Measurements from ENCODE around the gene RBM15B. TPM values are rescaled to one million over a fixed set of nuclear protein-coding genes. Genes with fewer than 3 reads are reported as not detected.

RBM15B gene
- total RNA-seq, 2 experiments from 2014 or later, result 29.1 to 29.2 TPM

- Histone ChIP-seq H3K27me3 (ENCODE audit: control insufficient read depth in 1 of 2, insufficient read depth in 2 of 2, low read length in 2 of 2) (no peaks in the 10 kb centered on the region), H3K36me3 (ENCODE audit: insufficient read depth, low read length) (no peaks in the 10 kb centered on the region), H3K27ac (ENCODE audit: low read depth in 1 of 2, low read length in 2 of 2) (no peak overlapping the region), H3K4me1 (ENCODE audit: insufficient read depth, low read length) (peaks cover 12% of the 10 kb centered on the region), H3K4me3 (ENCODE audit: low read length) (no peak overlapping the region), H3K9me3 (ENCODE audit: control insufficient read depth in 1 of 2, insufficient read depth in 1 of 2, low read length in 2 of 2) (no peaks in the 10 kb centered on the region)
- ATAC-seq (ENCODE audit: poor library complexity) (no peak), DNase-seq (no peak)
- Mint-ChIP-seq H3K4me3 (no peak overlapping the region), H3K4me1 (ENCODE audit: low read depth) (peaks cover 11% of the 10 kb centered on the region), H3K9me3 (no peaks in the 10 kb centered on the region), H3K27me3 (no peaks in the 10 kb centered on the region), H3K27ac (no peak overlapping the region), H3K36me3 (ENCODE audit: low read depth) (no peaks in the 10 kb centered on the region)
- intact Hi-C loops (cut with DNase I, micrococcal nuclease), result no loop called here
- ChIA-PET POLR2A (no interaction called here), CTCF (no interaction called here)
- TF ChIP-seq CTCF (IDR thresholded peaks at IDR 0.05), result no peak
These were observed 15.5 kb upstream of the RBM15B start for GRCh38 chr3:51375571-51375970.

- Histone ChIP-seq H3K27ac (ENCODE audit: low read depth in 1 of 2, low read length in 2 of 2) (no peak overlapping the region), H3K27me3 (ENCODE audit: control insufficient read depth in 1 of 2, insufficient read depth in 2 of 2, low read length in 2 of 2) (no peaks in the 10 kb centered on the region), H3K4me3 (ENCODE audit: low read length) (no peak overlapping the region), H3K9me3 (ENCODE audit: control insufficient read depth in 1 of 2, insufficient read depth in 1 of 2, low read length in 2 of 2) (no peaks in the 10 kb centered on the region), H3K4me1 (ENCODE audit: insufficient read depth, low read length) (peaks cover 12% of the 10 kb centered on the region), H3K36me3 (ENCODE audit: insufficient read depth, low read length) (no peaks in the 10 kb centered on the region)
- no peak overlapping the region for H3K4me3 Mint-ChIP-seq
- H3K9me3 Mint-ChIP-seq, result no peaks in the 10 kb centered on the region
- no peaks in the 10 kb centered on the region for H3K27me3 Mint-ChIP-seq
- no peak for DNase-seq
- no peak overlapping the region for H3K27ac Mint-ChIP-seq
- ChIA-PET POLR2A (interaction anchor here (1.7 kb wide), 1 partner anchor 11 kb away, joined by 4 read pairs; no protein-coding TSS in a partner anchor), CTCF (interaction anchor here (2.0 kb wide), 1 partner anchor 11 kb away, joined by 6 read pairs; no protein-coding TSS in a partner anchor)
- peaks cover 11% of the 10 kb centered on the region for H3K4me1 Mint-ChIP-seq (ENCODE audit: low read depth)
- no peak for ATAC-seq (ENCODE audit: poor library complexity)
- no peak for TF ChIP-seq CTCF (IDR thresholded peaks at IDR 0.05)
- intact Hi-C loops (cut with DNase I, micrococcal nuclease), result no loop called here
- H3K36me3 Mint-ChIP-seq (ENCODE audit: low read depth), result no peaks in the 10 kb centered on the region
These were observed 13.0 kb upstream of the RBM15B start for GRCh38 chr3:51378065-51378464.

- no peaks in the 10 kb centered on the region for H3K9me3 Mint-ChIP-seq
- CTCF ChIA-PET, result interaction anchor here (2.0 kb wide), 1 partner anchor 11 kb away, joined by 6 read pairs; no protein-coding TSS in a partner anchor
- no peaks in the 10 kb centered on the region for H3K27me3 Mint-ChIP-seq
- H3K27ac Mint-ChIP-seq, result peak overlapping the region; percentile 51
- Histone ChIP-seq H3K4me1 (ENCODE audit: insufficient read depth, low read length) (peaks cover 12% of the 10 kb centered on the region), H3K4me3 (ENCODE audit: low read length) (no peak overlapping the region), H3K27ac (ENCODE audit: low read depth in 1 of 2, low read length in 2 of 2) (no peak overlapping the region), H3K36me3 (ENCODE audit: insufficient read depth, low read length) (no peaks in the 10 kb centered on the region), H3K9me3 (ENCODE audit: control insufficient read depth in 1 of 2, insufficient read depth in 1 of 2, low read length in 2 of 2) (no peaks in the 10 kb centered on the region), H3K27me3 (ENCODE audit: control insufficient read depth in 1 of 2, insufficient read depth in 2 of 2, low read length in 2 of 2) (no peaks in the 10 kb centered on the region)
- no peak overlapping the region for H3K4me3 Mint-ChIP-seq
- POLR2A ChIA-PET, result interaction anchor here (1.7 kb wide), 1 partner anchor 11 kb away, joined by 4 read pairs; no protein-coding TSS in a partner anchor
- ATAC-seq (ENCODE audit: poor library complexity) (no peak), DNase-seq (no peak)
- no peak for TF ChIP-seq CTCF (IDR thresholded peaks at IDR 0.05)
- intact Hi-C loops (cut with DNase I, micrococcal nuclease), result no loop called here
- H3K4me1 Mint-ChIP-seq (ENCODE audit: low read depth), result peaks cover 15% of the 10 kb centered on the region
- H3K36me3 Mint-ChIP-seq (ENCODE audit: low read depth), result no peaks in the 10 kb centered on the region
These were observed 12.4 kb upstream of the RBM15B start for GRCh38 chr3:51378726-51379125.

Data from CD4-positive, alpha-beta T cell (primary cell).